ENCODE data around the gene GALNT2. TPM values are rescaled to one million over a fixed set of nuclear protein-coding genes. Genes with fewer than 3 reads are reported as not detected.

The GALNT2 gene
- total RNA-seq, 1 donor from 2014 or later: 28.3 TPM

- Histone ChIP-seq H3K9me3 (replicated peaks) (no peaks in the 10 kb centered on the region), H3K4me1 (no peaks in the 10 kb centered on the region), H3K27ac (replicated peaks) (no peak overlapping the region), H3K27me3 (ENCODE audit: low read depth) (no peaks in the 10 kb centered on the region), H3K36me3 (peaks cover 76% of the 10 kb centered on the region), H3K4me3 (no peak overlapping the region)
- intact Hi-C loops (cut with micrococcal nuclease): no loop called here
- DNase-seq: no peak
- no peak for TF ChIP-seq CTCF (IDR thresholded peaks at IDR 0.05; ENCODE audit: borderline replicate concordance)
Measured at GRCh38 chr1:230260831-230261230, 193.8 kb downstream of the GALNT2 start.

GRCh38 chr1:230261928-230262650 is 195.1 kb downstream of the GALNT2 start:
- no peak for DNase-seq
- intact Hi-C loops (cut with micrococcal nuclease): no loop called here
- H3K27me3 ChIP-seq (ENCODE audit: low read depth): no peaks in the 10 kb centered on the region
- H3K27ac ChIP-seq (replicated peaks): no peak overlapping the region
- no peak for TF ChIP-seq CTCF (IDR thresholded peaks at IDR 0.05; ENCODE audit: borderline replicate concordance)
- H3K4me1 ChIP-seq: no peaks in the 10 kb centered on the region
- H3K9me3 ChIP-seq (replicated peaks): no peaks in the 10 kb centered on the region
- no peak overlapping the region for H3K4me3 ChIP-seq
- peaks cover 78% of the 10 kb centered on the region for H3K36me3 ChIP-seq

GRCh38 chr1:230262867-230263567 is 196.0 kb downstream of the GALNT2 start:
- H3K4me3 ChIP-seq: no peak overlapping the region
- no peak for TF ChIP-seq CTCF (IDR thresholded peaks at IDR 0.05; ENCODE audit: borderline replicate concordance)
- H3K36me3 ChIP-seq: peaks cover 69% of the 10 kb centered on the region
- H3K4me1 ChIP-seq: no peaks in the 10 kb centered on the region
- no peak for DNase-seq
- H3K27ac ChIP-seq (replicated peaks): no peak overlapping the region
- H3K27me3 ChIP-seq (ENCODE audit: low read depth): no peaks in the 10 kb centered on the region
- H3K9me3 ChIP-seq (replicated peaks): no peaks in the 10 kb centered on the region
- intact Hi-C loops (cut with micrococcal nuclease): no loop called here

GRCh38 chr1:230263568-230264195 is 196.6 kb downstream of the GALNT2 start:
- intact Hi-C loops (cut with micrococcal nuclease): no loop called here

More at GRCh38 chr1:230263568-230264195, 196.6 kb downstream of the GALNT2 start:
- no peak overlapping the region for H3K27ac ChIP-seq (replicated peaks)
- H3K4me3 ChIP-seq: no peak overlapping the region
- no peaks in the 10 kb centered on the region for H3K9me3 ChIP-seq (replicated peaks)
- H3K27me3 ChIP-seq (ENCODE audit: low read depth): no peaks in the 10 kb centered on the region
- H3K36me3 ChIP-seq: peaks cover 63% of the 10 kb centered on the region
- TF ChIP-seq CTCF (IDR thresholded peaks at IDR 0.05; ENCODE audit: borderline replicate concordance): no peak
- no peak for DNase-seq
- peaks cover 4% of the 10 kb centered on the region for H3K4me1 ChIP-seq

Data from left ventricle myocardium inferior (tissue), 1 donor.